Ishikawa (cell line): ENCODE data around the gene PMIS2.

Experiments
- CEBPB ChIP-seq: IDR thresholded peaks from 2 replicates; pipeline ENCODE4 v1.6.1; 2012
- CREB1 ChIP-seq: IDR thresholded peaks from 2 replicates; pipeline ENCODE4 v1.6.1; 2012; ENCODE audit warnings: low read depth
- EGR1 ChIP-seq: IDR thresholded peaks from 2 replicates; pipeline ENCODE4 v1.6.1; 2012
- EP300 ChIP-seq: IDR thresholded peaks from 2 replicates; pipeline ENCODE4 v1.6.1; 2012; ENCODE audit warnings: borderline replicate concordance
- FOXM1 ChIP-seq: IDR thresholded peaks from 2 replicates; pipeline ENCODE4 v1.6.1; 2012; ENCODE audit warnings: low read depth, borderline replicate concordance
- NFIC ChIP-seq: IDR thresholded peaks from 2 replicates; pipeline ENCODE4 v1.6.1; 2012
- RAD21 ChIP-seq: IDR thresholded peaks from 2 replicates; pipeline ENCODE4 v1.6.1; 2012; ENCODE audit warnings: low read depth
- TAF1 ChIP-seq: IDR thresholded peaks from 2 replicates; pipeline ENCODE4 v1.6.1; 2012; ENCODE audit warnings: low read depth, mild to moderate bottlenecking
- TCF12 ChIP-seq: IDR thresholded peaks from 2 replicates; pipeline ENCODE4 v1.6.1; 2012; ENCODE audit warnings: low read depth
- TEAD4 ChIP-seq: IDR thresholded peaks from 2 replicates; pipeline ENCODE4 v1.6.1; 2012
- USF1 ChIP-seq: IDR thresholded peaks from 2 replicates; pipeline ENCODE4 v1.6.1; 2012
- YY1 ChIP-seq: IDR thresholded peaks from 2 replicates; pipeline ENCODE4 v1.6.1; 2012; ENCODE audit warnings: low read depth
- ZBTB7A ChIP-seq: IDR thresholded peaks from 2 replicates; pipeline ENCODE4 v1.6.1; 2012; ENCODE audit warnings: low read depth
- TF ChIP-seq, protein P1 (sequence below): IDR thresholded peaks from 2 replicates; pipeline ENCODE4 v1.6.1; 2012; ENCODE audit warnings: low read depth, mild to moderate bottlenecking
- TF ChIP-seq, protein P2 (sequence below): IDR thresholded peaks from 2 replicates; pipeline ENCODE4 v1.6.1; 2012

The PMIS2 gene

GRCh38 chr19:35560271-35560670 is 25.7 kb upstream of the PMIS2 start:
- TF ChIP-seq USF1: no peak
- TF ChIP-seq TCF12: no peak
- TF ChIP-seq, protein P1, sequence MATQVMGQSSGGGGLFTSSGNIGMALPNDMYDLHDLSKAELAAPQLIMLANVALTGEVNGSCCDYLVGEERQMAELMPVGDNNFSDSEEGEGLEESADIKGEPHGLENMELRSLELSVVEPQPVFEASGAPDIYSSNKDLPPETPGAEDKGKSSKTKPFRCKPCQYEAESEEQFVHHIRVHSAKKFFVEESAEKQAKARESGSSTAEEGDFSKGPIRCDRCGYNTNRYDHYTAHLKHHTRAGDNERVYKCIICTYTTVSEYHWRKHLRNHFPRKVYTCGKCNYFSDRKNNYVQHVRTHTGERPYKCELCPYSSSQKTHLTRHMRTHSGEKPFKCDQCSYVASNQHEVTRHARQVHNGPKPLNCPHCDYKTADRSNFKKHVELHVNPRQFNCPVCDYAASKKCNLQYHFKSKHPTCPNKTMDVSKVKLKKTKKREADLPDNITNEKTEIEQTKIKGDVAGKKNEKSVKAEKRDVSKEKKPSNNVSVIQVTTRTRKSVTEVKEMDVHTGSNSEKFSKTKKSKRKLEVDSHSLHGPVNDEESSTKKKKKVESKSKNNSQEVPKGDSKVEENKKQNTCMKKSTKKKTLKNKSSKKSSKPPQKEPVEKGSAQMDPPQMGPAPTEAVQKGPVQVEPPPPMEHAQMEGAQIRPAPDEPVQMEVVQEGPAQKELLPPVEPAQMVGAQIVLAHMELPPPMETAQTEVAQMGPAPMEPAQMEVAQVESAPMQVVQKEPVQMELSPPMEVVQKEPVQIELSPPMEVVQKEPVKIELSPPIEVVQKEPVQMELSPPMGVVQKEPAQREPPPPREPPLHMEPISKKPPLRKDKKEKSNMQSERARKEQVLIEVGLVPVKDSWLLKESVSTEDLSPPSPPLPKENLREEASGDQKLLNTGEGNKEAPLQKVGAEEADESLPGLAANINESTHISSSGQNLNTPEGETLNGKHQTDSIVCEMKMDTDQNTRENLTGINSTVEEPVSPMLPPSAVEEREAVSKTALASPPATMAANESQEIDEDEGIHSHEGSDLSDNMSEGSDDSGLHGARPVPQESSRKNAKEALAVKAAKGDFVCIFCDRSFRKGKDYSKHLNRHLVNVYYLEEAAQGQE: no peak
- no peak for TF ChIP-seq ZBTB7A
- TF ChIP-seq TAF1: no peak
- no peak for TF ChIP-seq CEBPB
- no peak for TF ChIP-seq NFIC
- TF ChIP-seq EGR1: no peak
- no peak for TF ChIP-seq TEAD4
- TF ChIP-seq FOXM1: no peak
- no peak for TF ChIP-seq RAD21
- TF ChIP-seq, protein P2, sequence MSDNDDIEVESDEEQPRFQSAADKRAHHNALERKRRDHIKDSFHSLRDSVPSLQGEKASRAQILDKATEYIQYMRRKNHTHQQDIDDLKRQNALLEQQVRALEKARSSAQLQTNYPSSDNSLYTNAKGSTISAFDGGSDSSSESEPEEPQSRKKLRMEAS: no peak
- no peak for TF ChIP-seq CREB1
- TF ChIP-seq YY1: no peak
- no peak for TF ChIP-seq EP300

DNA sequence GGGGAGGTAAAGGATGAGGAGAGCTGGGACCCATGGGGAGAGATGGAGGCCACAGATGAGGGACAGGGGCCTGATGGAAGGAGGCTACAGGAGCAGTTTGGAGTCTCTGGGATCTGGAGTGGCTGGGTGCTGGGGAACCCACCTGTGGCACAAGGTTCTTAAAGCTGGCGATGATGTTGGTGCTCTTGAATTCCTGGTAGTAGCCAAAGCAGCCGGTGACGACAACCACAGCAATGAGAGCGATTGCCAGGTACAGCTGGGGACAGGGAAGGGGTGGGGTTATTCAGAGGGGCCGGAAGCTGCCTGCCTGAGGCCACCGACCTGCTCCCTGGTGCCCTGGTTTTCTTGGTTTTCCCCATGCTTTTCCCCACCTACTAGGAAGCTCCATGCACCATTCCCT is 25.3 kb upstream of the PMIS2 start:
- TF ChIP-seq USF1 (no peak), FOXM1 (no peak), TAF1 (no peak), EP300 (no peak), RAD21 (no peak), CREB1 (no peak), TEAD4 (no peak), YY1 (no peak), ZBTB7A (no peak), NFIC (no peak), TCF12 (no peak), EGR1 (no peak)
- TF ChIP-seq, protein P1: no peak
- TF ChIP-seq, protein P2: no peak

DNA sequence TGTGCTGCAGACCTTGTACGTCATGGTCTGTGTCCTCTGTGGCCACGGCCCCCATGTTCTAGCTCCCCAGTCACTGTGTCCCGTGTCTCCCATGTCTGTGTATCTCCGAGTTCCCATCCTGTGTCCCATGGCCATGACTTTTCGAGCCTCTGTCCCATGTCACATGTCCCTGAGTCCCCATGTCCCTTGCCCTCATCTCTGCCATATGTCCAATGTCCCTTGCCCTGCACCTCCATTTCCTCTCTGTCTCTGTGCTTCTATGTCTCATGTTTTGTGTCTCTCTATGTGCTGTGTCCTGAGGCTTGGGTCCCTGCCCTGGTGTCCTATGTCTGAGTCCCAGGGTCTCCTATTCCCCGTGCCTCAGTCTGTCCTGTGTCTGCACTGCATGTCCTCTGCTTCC is 24.5 kb upstream of the PMIS2 start:
- no peak for TF ChIP-seq TEAD4

- TF ChIP-seq TCF12 (no peak), NFIC (no peak), TAF1 (no peak), ZBTB7A (no peak), YY1 (no peak), TEAD4 (no peak), CREB1 (no peak)
- TF ChIP-seq, protein P2: no peak
Measured at GRCh38 chr19:35562336-35562735, 23.6 kb upstream of the PMIS2 start.

- TF ChIP-seq EP300 (no peak), ZBTB7A (no peak), RAD21 (no peak), EGR1 (no peak), TCF12 (no peak), CREB1 (no peak), CEBPB (no peak), TAF1 (no peak), FOXM1 (no peak), NFIC (no peak), TEAD4 (no peak), USF1 (no peak), YY1 (no peak)
- TF ChIP-seq, protein P2: no peak
- TF ChIP-seq, protein P1: no peak
Measured at GRCh38 chr19:35562776-35563175, 23.2 kb upstream of the PMIS2 start.
